ENCODE results near the gene PLAAT4. TPM values are rescaled to one million over a fixed set of nuclear protein-coding genes. Genes with fewer than 3 reads are reported as not detected.
"Not testable (repeated sequence)": the region's sequence is repeated elsewhere in the genome, so short reads cannot be mapped to it uniquely, and the experiment has no call there.

Gene PLAAT4
- total and polyA plus RNA-seq, 2 of the 8 experiments (the other 6 are each of a cell fraction or from before 2014, with no cell fraction given), result 2.8 to 4.1 TPM

GRCh38 chr11:63581224-63581623 is 44.6 kb downstream of the PLAAT4 start:
- not testable (repeated sequence) for H3K18ac ChIP-seq (ENCODE audit: extremely low read depth, low read length); FAIRE-seq; H3K56ac ChIP-seq (replicated peaks; ENCODE audit: insufficient read length, low read depth, low read length); H3K4ac ChIP-seq (replicated peaks; ENCODE audit: insufficient read length, low read depth, low read length); H3K4me3 ChIP-seq (ENCODE audit: extremely low read depth in 1 of 4, insufficient read depth in 2 of 4, low read depth in 3 of 4, low read length in 4 of 4); H4K8ac ChIP-seq (ENCODE audit: extremely low read depth, insufficient read depth, low read length); H3K79me2 ChIP-seq (ENCODE audit: control insufficient read depth in 1 of 2, insufficient read depth in 2 of 2, low read length in 2 of 2); H2BK12ac ChIP-seq (ENCODE audit: low read depth, low read length); H3K79me1 ChIP-seq (ENCODE audit: low read depth, low read length); H2BK20ac ChIP-seq (ENCODE audit: low read length); H3K27ac ChIP-seq (ENCODE audit: low read depth, low read length); H3K4me2 ChIP-seq (ENCODE audit: insufficient read depth in 1 of 2, low read depth in 2 of 2, low read length in 2 of 2); H2BK5ac ChIP-seq (ENCODE audit: low read depth, low read length); H2BK120ac ChIP-seq (replicated peaks; ENCODE audit: low read depth, low read length); H2AK5ac ChIP-seq (ENCODE audit: low read depth, low read length); H4K5ac ChIP-seq (ENCODE audit: insufficient read length, low read depth, low read length); H4K20me1 ChIP-seq (replicated peaks in 1 of 2; ENCODE audit: control insufficient read depth in 1 of 2, insufficient read depth in 2 of 2, low read length in 2 of 2); H3K23ac ChIP-seq (ENCODE audit: insufficient read length); H3K9ac ChIP-seq (replicated peaks in 1 of 4; ENCODE audit: extremely low read depth in 1 of 4, low read depth in 3 of 4, low read length in 3 of 4); H4K91ac ChIP-seq (replicated peaks; ENCODE audit: insufficient read length, low read length); H3K14ac ChIP-seq (ENCODE audit: insufficient read length); H3K27me3 ChIP-seq (replicated peaks in 1 of 4; ENCODE audit: control insufficient read depth in 3 of 4, extremely low read depth in 1 of 4, insufficient read depth in 3 of 4, low read length in 3 of 4); DNase-seq (ENCODE audit: low read depth in 1 of 2, low spot score in 2 of 2); H3K23me2 ChIP-seq (ENCODE audit: low read depth, low read length); H2BK15ac ChIP-seq (ENCODE audit: low read length); H2AFZ ChIP-seq (ENCODE audit: low read length); H3K4me1 ChIP-seq (replicated peaks in 1 of 4; ENCODE audit: control insufficient read depth in 3 of 4, insufficient read depth in 4 of 4, low read length in 3 of 4)
- H3K9me3 ChIP-seq (ENCODE audit: insufficient read depth in 2 of 2, low read depth in 1 of 2, low read length in 1 of 2), result peaks cover 19% of the 10 kb centered on the region in 2 experiments
- 81% methylated on average over 7 of the region's 7 CpGs; no CpG with 5 or more reads in 1 of the 2 experiments for WGBS, 2 experiments (ENCODE audit: extremely low coverage in 1 of 2, insufficient coverage in 1 of 2, insufficient read length in 1 of 2, insufficient replicate concordance in 2 of 2, low coverage in 1 of 2, low lambda C conversion rate in 2 of 2, missing lambda C conversion rate in 1 of 2)
- ChIA-PET CTCF (ENCODE audit: partially characterized antibody) (interaction anchor here (1.2 kb wide), 1 partner anchor 22 kb away, joined by 4 read pairs; no protein-coding TSS in a partner anchor), POLR2A (ENCODE audit: partially characterized antibody) (interaction anchor here (1.5 kb wide), 1 partner anchor 14 kb away, joined by 4 read pairs; no protein-coding TSS in a partner anchor)
- TF ChIP-seq EP300 (IDR thresholded peaks at IDR 0.05; ENCODE audit: borderline replicate concordance in 1 of 2, low read depth in 2 of 2, low read length in 2 of 2) (peak in 1 of 2 experiments; percentile 87; a peak in 1 of 3 replicates), CEBPB (IDR thresholded peaks at IDR 0.05; ENCODE audit: low read depth, low read length) (0 out of 2 replicates have a peak, but pooled peaks have one; percentile 23), TEAD4 (IDR thresholded peaks at IDR 0.05; ENCODE audit: low read depth, low read length) (peak; percentile 36; the same call in 1 of the 2 replicates)
- peaks cover 8 to 51% (median 31%) of the 10 kb centered on the region in 4 experiments for H3K36me3 ChIP-seq (ENCODE audit: control insufficient read depth in 2 of 4, insufficient read depth in 4 of 4, low read length in 3 of 4)

Data from H1 (cell line).